Measurements from ENCODE around the gene SND1.
A peak's percentile ranks its signal among the peaks of the same experiment; 100 is the strongest.

SND1 gene

DNA sequence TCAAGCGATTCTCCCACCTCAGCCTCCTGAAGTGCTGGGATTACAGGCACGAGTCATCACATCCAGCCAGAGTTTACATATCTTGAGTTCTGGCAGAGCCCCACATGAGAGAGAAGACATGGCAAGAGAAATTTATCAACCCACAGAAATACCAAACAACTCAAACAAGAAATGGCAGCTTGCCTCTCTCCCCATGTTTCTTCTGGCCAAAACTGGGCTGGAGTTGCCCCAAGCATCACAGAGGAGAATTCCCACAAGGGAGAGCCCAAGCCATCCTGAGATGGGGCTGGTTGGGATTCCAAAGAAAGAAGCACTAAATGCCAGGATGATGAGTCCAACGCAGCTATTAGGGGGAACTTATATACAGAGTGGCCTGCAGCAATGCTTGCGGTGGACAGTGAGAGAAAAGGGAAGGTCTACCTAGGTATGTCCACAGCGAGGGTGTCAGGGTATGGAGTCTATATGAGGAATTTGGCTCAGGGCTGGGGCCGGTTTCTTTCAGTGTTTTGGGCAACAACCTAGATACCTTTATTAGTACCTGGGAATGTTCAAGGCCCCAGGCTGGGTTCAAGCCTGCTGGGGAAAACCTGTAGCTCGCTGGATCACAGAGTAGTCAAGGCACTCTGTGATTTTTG, 19.6 kb upstream of the SND1 start:
- peak; percentile 28 for DNase-seq
- Histone ChIP-seq H3K27me3 (ENCODE audit: control insufficient read depth in 1 of 2, insufficient read depth in 1 of 2, low read length in 2 of 2) (peaks cover 4 to 14% of the 10 kb centered on the region in 2 experiments), H3K9ac (ENCODE audit: low read length) (no peak overlapping the region), H2BK120ac (ENCODE audit: low read depth, low read length) (no peak overlapping the region), H3K4me3 (ENCODE audit: insufficient read depth in 1 of 2, low read depth in 1 of 2, low read length in 2 of 2) (no peak overlapping the region), H3K79me1 (replicated peaks; ENCODE audit: low read length, poor library complexity, severe bottlenecking) (no peaks in the 10 kb centered on the region), H2BK12ac (ENCODE audit: low read length in 2 of 2) (no peak overlapping the region), H2AK5ac (ENCODE audit: low read length, severe bottlenecking) (no peak overlapping the region), H3K9me3 (ENCODE audit: control insufficient read depth, low read length) (no peaks in the 10 kb centered on the region), H3K23ac (ENCODE audit: low read length in 2 of 2) (no peak overlapping the region), H2BK15ac (ENCODE audit: low read depth, poor library complexity, severe bottlenecking) (peak overlapping the region; percentile 19), H3K18ac (ENCODE audit: low read depth in 1 of 2, low read length in 2 of 2) (no peak overlapping the region), H2BK5ac (ENCODE audit: low read depth, low read length, poor library complexity, severe bottlenecking) (no peak overlapping the region), H3K36me3 (ENCODE audit: control insufficient read depth in 1 of 2, insufficient read depth in 2 of 2, low read depth in 1 of 2, low read length in 2 of 2) (no peaks in the 10 kb centered on the region), H4K91ac (ENCODE audit: low read length) (no peak overlapping the region), H2AFZ (ENCODE audit: low read depth, low read length) (no peak overlapping the region), H3K4ac (ENCODE audit: low read depth in 1 of 2, low read length in 2 of 2) (peak overlapping the region in 1 of 2 experiments; percentile 6), H3K4me1 (ENCODE audit: control insufficient read depth, insufficient read depth, low read depth, low read length) (no peaks in the 10 kb centered on the region), H3K14ac (ENCODE audit: low read length in 2 of 2) (no peak overlapping the region), H4K8ac (ENCODE audit: low read length) (no peak overlapping the region), H3K4me2 (ENCODE audit: low read length, poor library complexity, severe bottlenecking) (no peak overlapping the region), H3K27ac (ENCODE audit: low read length, poor library complexity, severe bottlenecking) (no peak overlapping the region)
- 75% methylated on average over 7 of the region's 7 CpGs for WGBS

DNA sequence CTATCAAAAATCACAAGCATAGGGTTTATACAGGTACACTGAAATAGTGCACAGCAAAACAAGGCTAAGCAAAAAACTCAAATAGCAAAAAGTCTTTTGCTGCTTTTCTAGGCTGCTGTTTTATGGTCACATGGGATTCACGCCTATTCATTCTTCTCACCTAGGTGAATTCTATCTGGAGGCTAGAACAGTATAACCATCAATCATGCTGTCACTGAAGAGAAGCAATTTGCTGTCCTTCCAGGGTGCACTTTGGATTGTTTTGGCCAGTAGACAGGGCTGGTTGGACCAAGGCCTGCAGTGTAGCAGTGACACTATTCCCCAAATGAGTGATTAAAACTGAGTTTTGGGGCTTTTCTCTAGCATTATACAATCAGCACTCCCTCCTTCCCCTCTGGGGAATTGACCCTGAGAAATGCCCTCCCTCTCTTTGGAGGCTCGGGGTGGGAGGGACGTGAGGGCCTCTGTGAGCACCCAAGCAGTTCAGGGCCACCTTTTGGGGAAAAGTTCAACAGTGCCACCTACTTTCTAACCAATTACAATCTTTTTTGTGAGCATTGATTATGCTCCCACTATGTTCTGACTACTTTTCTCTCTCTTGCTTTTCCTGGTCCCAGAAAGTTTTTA, 16.2 kb upstream of the SND1 start:
- Histone ChIP-seq H3K9me3 (ENCODE audit: control insufficient read depth, low read length) (no peaks in the 10 kb centered on the region), H4K8ac (ENCODE audit: low read length) (no peak overlapping the region), H2BK15ac (ENCODE audit: low read depth, poor library complexity, severe bottlenecking) (no peak overlapping the region), H2BK12ac (ENCODE audit: low read length in 2 of 2) (no peak overlapping the region), H3K4ac (ENCODE audit: low read depth in 1 of 2, low read length in 2 of 2) (no peak overlapping the region), H4K91ac (ENCODE audit: low read length) (no peak overlapping the region), H2BK5ac (ENCODE audit: low read depth, low read length, poor library complexity, severe bottlenecking) (no peak overlapping the region), H2AFZ (ENCODE audit: low read depth, low read length) (no peak overlapping the region), H3K4me1 (ENCODE audit: control insufficient read depth, insufficient read depth, low read depth, low read length) (no peaks in the 10 kb centered on the region), H3K36me3 (ENCODE audit: control insufficient read depth in 1 of 2, insufficient read depth in 2 of 2, low read depth in 1 of 2, low read length in 2 of 2) (no peaks in the 10 kb centered on the region), H3K23ac (ENCODE audit: low read length in 2 of 2) (no peak overlapping the region), H3K27me3 (ENCODE audit: control insufficient read depth in 1 of 2, insufficient read depth in 1 of 2, low read length in 2 of 2) (peaks cover 4 to 12% of the 10 kb centered on the region in 2 experiments), H3K18ac (ENCODE audit: low read depth in 1 of 2, low read length in 2 of 2) (no peak overlapping the region), H3K9ac (ENCODE audit: low read length) (no peak overlapping the region), H3K27ac (ENCODE audit: low read length, poor library complexity, severe bottlenecking) (no peak overlapping the region), H2AK5ac (ENCODE audit: low read length, severe bottlenecking) (no peak overlapping the region), H3K4me2 (ENCODE audit: low read length, poor library complexity, severe bottlenecking) (no peak overlapping the region), H3K4me3 (ENCODE audit: insufficient read depth in 1 of 2, low read depth in 1 of 2, low read length in 2 of 2) (no peak overlapping the region), H2BK120ac (ENCODE audit: low read depth, low read length) (no peak overlapping the region), H3K79me1 (replicated peaks; ENCODE audit: low read length, poor library complexity, severe bottlenecking) (no peaks in the 10 kb centered on the region), H3K14ac (ENCODE audit: low read length in 2 of 2) (no peak overlapping the region)
- 68% methylated on average over 3 of the region's 3 CpGs for WGBS
- no peak for DNase-seq

DNA sequence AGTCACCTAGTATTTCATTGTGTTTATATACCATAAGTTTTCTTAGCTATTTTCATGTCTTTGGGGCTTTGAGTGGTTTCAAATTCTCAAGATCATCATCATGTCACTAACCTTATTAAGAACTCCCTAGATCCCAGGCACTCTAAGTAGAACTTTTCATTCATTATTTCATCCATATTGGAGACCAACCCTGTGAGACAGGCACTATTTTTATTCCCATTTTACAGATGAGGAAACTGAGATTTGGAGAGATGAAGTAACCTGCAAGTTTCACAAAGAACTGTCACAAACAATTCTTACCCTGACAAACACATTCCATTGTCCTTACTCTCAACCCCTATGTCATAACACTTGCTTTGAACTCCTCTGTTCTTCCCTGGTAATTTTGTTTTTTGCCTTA, 13.8 kb upstream of the SND1 start:
- DNase-seq = no peak
- H2BK15ac ChIP-seq (ENCODE audit: low read depth, poor library complexity, severe bottlenecking) = no peak overlapping the region
- no peak overlapping the region for H4K91ac ChIP-seq (ENCODE audit: low read length)
- no peak overlapping the region for H3K4me2 ChIP-seq (ENCODE audit: low read length, poor library complexity, severe bottlenecking)
- H3K4ac ChIP-seq (ENCODE audit: low read depth in 1 of 2, low read length in 2 of 2) = no peak overlapping the region
- H2BK5ac ChIP-seq (ENCODE audit: low read depth, low read length, poor library complexity, severe bottlenecking) = no peak overlapping the region
- no peak overlapping the region for H3K23ac ChIP-seq (ENCODE audit: low read length in 2 of 2)
- H3K27me3 ChIP-seq (ENCODE audit: control insufficient read depth in 1 of 2, insufficient read depth in 1 of 2, low read length in 2 of 2) = peaks cover 4 to 12% of the 10 kb centered on the region in 2 experiments
- H3K9me3 ChIP-seq (ENCODE audit: control insufficient read depth, low read length) = no peaks in the 10 kb centered on the region
- H2BK120ac ChIP-seq (ENCODE audit: low read depth, low read length) = no peak overlapping the region
- H2AFZ ChIP-seq (ENCODE audit: low read depth, low read length) = no peak overlapping the region
- H3K9ac ChIP-seq (ENCODE audit: low read length) = no peak overlapping the region
- H2BK12ac ChIP-seq (ENCODE audit: low read length in 2 of 2) = no peak overlapping the region
- no peak overlapping the region for H3K4me3 ChIP-seq (ENCODE audit: insufficient read depth in 1 of 2, low read depth in 1 of 2, low read length in 2 of 2)
- no peaks in the 10 kb centered on the region for H3K36me3 ChIP-seq (ENCODE audit: control insufficient read depth in 1 of 2, insufficient read depth in 2 of 2, low read depth in 1 of 2, low read length in 2 of 2)
- no peak overlapping the region for H3K14ac ChIP-seq (ENCODE audit: low read length in 2 of 2)
- no peak overlapping the region for H3K18ac ChIP-seq (ENCODE audit: low read depth in 1 of 2, low read length in 2 of 2)
- no peak overlapping the region for H3K27ac ChIP-seq (ENCODE audit: low read length, poor library complexity, severe bottlenecking)
- no peaks in the 10 kb centered on the region for H3K79me1 ChIP-seq (replicated peaks; ENCODE audit: low read length, poor library complexity, severe bottlenecking)
- H4K8ac ChIP-seq (ENCODE audit: low read length) = no peak overlapping the region
- H2AK5ac ChIP-seq (ENCODE audit: low read length, severe bottlenecking) = no peak overlapping the region
- H3K4me1 ChIP-seq (ENCODE audit: control insufficient read depth, insufficient read depth, low read depth, low read length) = peaks cover 4% of the 10 kb centered on the region

DNA sequence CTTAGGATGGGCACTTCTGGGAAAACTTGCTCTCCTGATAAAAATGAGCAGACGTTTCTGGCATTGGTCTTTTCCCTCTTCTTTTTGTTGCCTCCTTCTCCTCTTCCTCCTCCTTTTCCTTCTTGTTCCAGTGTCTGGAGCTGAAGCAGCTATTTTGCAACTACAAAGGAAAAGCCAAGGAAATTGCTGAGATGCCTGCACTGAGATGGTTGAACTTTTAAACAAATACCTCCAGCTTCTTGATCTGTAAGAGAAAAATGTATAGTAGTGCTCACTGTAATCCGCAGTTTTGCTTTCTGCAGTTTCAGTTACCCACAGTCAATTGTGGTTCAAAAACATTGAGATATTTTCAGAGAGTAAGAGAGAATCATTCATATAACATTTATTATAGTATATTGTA, 7.5 kb upstream of the SND1 start:
- Histone ChIP-seq H4K8ac (ENCODE audit: low read length) (peak overlapping the region; percentile 88), H3K4me1 (ENCODE audit: control insufficient read depth, insufficient read depth, low read depth, low read length) (peaks cover 4% of the 10 kb centered on the region), H3K79me1 (replicated peaks; ENCODE audit: low read length, poor library complexity, severe bottlenecking) (no peaks in the 10 kb centered on the region), H3K4ac (ENCODE audit: low read depth in 1 of 2, low read length in 2 of 2) (no peak overlapping the region), H3K4me3 (ENCODE audit: insufficient read depth in 1 of 2, low read depth in 1 of 2, low read length in 2 of 2) (no peak overlapping the region), H3K4me2 (ENCODE audit: low read length, poor library complexity, severe bottlenecking) (no peak overlapping the region), H3K23ac (ENCODE audit: low read length in 2 of 2) (no peak overlapping the region), H3K18ac (ENCODE audit: low read depth in 1 of 2, low read length in 2 of 2) (no peak overlapping the region), H2BK120ac (ENCODE audit: low read depth, low read length) (no peak overlapping the region), H3K27me3 (ENCODE audit: control insufficient read depth in 1 of 2, insufficient read depth in 1 of 2, low read length in 2 of 2) (peaks cover 0 to 6% of the 10 kb centered on the region in 2 experiments), H2BK5ac (ENCODE audit: low read depth, low read length, poor library complexity, severe bottlenecking) (no peak overlapping the region), H2AK5ac (ENCODE audit: low read length, severe bottlenecking) (no peak overlapping the region), H3K14ac (ENCODE audit: low read length in 2 of 2) (no peak overlapping the region), H3K9me3 (ENCODE audit: control insufficient read depth, low read length) (no peaks in the 10 kb centered on the region), H2AFZ (ENCODE audit: low read depth, low read length) (no peak overlapping the region), H2BK15ac (ENCODE audit: low read depth, poor library complexity, severe bottlenecking) (no peak overlapping the region), H4K91ac (ENCODE audit: low read length) (no peak overlapping the region), H3K36me3 (ENCODE audit: control insufficient read depth in 1 of 2, insufficient read depth in 2 of 2, low read depth in 1 of 2, low read length in 2 of 2) (no peaks in the 10 kb centered on the region), H2BK12ac (ENCODE audit: low read length in 2 of 2) (no peak overlapping the region), H3K27ac (ENCODE audit: low read length, poor library complexity, severe bottlenecking) (no peak overlapping the region), H3K9ac (ENCODE audit: low read length) (no peak overlapping the region)
- no peak for DNase-seq
- WGBS = 28% methylated on average over 1 of the region's 2 CpGs
